Activated CD4-positive, CD25-positive, alpha-beta regulatory T cell treated with anti-CD3 and anti-CD28 coated beads, Interleukin-2, amount 50 U/mL, for 72 hours (primary cell): Measurements from ENCODE around the gene FNDC10.
A peak's percentile ranks its signal among the peaks of the same experiment; 100 is the strongest.

ENCODE experiments used
- DNase-seq: peaks from one replicate; pipeline ENCODE4 v3.0.0; 2021

FNDC10 gene

GRCh38 chr1:1616045-1616790 lies 16.3 kb upstream of the FNDC10 start:
- DNase-seq: peak; percentile 55

DNA sequence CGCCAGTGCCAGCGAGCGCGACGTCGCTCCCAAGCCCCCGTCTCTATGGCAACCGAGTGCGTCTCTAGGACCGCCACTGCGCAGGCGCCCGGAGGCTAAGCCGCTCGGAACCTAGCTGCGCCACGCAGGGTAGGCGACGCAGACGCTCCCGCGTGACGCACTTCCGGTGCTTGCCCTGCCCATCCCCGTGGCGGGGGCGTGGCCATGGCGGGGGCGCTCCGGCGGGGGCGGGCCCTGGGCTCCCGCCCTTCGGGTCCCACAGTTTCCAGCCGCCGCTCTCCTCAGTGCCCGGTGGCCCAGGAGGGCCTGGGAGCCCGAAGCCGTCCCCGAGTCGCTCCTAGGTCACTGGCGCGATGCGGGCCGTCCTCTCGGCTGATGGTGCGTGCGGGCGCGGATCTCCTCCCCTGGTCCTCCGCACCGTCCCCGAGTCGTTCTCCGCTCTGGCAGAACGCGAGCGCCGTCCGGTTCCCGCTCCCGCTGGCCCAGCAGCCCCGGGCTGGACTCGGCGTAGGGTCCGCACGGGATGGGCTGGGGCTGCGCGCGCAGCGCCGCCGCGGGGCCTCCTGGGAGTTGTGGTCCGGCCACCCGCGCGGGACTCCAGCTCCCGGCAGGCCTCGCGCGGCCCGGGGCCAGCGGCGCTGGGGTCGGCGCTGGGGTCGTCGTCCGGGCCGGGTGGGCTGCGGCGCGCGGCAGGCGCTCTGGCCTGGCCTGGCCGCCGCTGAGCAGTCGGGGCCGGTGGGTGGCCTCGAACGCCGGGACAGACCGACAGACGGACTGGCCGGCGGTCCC lies 15.5 kb upstream of the FNDC10 start, which contains the start of gene MIB2:
MIB2 (plus strand) TSS at position 245 of the 789 bp plus-strand sequence. CDS start 7,953 bp downstream, outside the sequence.
- DNase-seq: peak; percentile 98

DNA sequence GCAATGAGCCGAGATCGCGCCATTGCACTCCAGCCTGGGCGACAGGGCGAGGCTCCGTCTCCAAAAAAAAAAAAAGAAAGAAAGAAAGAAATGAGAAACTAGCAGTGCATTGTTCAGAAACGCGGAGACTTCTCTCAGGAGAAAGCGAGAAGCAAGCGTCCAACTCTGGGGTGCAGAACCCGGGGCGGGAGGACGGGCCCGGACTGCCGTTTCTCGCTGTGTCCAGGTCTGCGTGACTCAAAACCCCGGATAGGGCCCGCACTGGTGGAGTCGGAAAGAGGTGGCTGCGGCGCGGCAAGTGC lies 15.0 kb upstream of the FNDC10 start:
- no peak for DNase-seq

GRCh38 chr1:1614204-1614953 lies 14.4 kb upstream of the FNDC10 start:
- peak; percentile 43 for DNase-seq

GRCh38 chr1:1613509-1614082 lies 13.7 kb upstream of the FNDC10 start:
- no peak for DNase-seq

DNA sequence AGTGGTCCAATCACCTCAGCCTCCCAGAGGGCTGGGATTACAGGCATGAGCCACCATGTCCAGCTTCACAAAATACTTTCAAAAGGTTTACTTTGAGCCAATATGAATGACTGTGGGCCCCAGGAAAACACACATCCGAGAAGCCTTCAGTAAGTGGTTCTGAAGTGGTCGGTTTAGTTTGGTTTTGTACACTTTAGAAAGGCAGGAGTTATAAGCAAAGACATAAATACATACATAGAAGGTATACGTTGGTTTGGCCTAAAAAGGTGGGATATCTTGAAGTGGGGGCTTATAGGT lies 12.1 kb upstream of the FNDC10 start:
- no peak for DNase-seq

GRCh38 chr1:1610796-1611195 lies 10.9 kb upstream of the FNDC10 start:
- DNase-seq: no peak

DNA sequence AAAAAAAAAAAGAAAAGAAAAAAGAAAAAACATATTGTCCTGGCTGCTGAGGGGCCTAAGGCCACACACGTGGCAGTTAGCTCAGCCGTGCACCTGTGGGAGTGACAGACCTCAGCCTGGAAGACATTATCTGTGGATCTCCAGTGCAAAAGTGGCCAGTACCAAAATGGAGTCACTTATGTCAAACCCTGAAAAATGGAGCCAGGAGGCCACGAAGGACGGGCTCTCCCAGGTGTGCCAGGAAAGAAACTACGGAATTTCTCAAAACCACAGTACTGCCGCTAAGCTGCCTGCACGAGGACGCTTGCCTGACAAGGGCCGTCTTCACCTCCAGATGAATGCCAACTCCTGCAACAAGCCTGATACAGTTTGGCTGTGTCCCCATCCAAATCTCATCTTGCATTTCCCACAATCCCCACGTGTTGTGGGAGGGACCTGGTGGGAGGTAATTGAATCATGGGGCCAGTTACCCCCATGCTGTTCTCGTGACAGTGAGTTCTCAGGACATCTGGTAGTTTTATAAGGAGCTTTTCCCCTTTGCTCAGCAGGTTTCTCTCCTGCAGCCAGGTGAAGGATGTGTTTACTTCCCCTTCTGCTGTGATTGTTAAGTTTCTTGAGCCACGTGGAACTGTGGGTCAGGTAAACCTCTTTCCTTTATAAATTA lies 10.0 kb upstream of the FNDC10 start:
- no peak for DNase-seq

- no peak for DNase-seq
Observed at GRCh38 chr1:1606232-1606631, 6.3 kb upstream of the FNDC10 start.

- no peak for DNase-seq
Observed at GRCh38 chr1:1605724-1606123, 5.8 kb upstream of the FNDC10 start.

DNA sequence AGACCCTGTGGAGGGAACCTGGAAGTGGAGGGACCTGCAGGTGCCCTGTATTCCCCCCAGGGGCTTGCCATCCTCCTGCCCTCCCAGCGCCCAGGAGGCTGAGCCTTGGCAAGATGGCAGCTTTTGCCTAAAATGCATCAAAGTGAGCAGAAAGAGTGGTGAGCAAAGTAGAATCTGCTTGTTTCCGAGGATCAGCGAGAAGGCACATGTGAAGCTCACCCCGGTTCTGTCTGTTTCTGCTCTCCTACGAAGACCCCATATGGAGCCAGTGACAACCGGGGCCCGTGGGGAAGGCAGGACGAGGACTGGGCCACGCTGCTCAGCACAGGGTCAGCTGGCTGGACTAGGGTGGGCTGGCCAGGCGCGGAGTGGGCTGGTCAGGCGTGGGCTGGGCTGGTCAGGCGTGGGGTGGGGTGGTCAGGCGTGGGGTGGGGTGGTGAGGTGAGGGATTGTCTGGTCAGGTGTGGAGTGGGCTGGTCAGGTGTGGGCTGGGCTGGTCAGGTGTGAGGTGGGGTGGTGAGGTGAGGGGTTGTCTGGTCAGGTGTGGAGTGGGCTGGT lies 5.2 kb upstream of the FNDC10 start:
- DNase-seq: no peak

DNA sequence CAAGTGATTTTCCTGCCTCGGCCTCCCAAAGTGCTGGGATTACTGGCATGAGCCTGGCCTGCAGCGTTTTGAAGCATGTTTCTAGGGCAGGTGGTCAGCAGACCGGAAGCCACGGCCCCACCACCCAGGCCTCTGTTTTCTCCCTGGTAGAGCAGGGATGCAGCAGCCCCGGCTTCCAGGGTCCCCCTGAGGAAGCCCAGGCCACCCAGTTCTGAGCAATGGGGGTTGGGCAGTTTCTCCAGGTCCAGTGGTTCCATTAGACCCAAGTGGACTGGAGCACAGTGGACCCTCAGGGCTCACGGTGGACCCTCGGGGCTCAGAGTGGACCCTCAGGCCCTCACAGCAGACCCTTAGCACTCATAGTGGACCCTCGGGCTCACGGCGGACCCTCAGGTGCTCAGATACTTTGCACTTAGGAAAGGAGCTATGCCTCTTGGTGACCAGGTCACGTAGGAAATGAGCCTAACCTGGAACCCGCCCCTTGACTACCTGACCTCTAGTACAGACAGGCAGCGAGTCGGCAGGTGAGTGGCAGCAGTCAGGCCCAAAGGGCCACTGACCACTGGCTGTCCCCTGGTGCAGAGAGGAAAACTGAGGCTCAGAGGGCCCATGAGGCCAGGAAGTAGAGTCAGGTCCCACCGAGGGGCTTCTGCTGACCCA lies 4.6 kb upstream of the FNDC10 start:
- DNase-seq: no peak

DNA sequence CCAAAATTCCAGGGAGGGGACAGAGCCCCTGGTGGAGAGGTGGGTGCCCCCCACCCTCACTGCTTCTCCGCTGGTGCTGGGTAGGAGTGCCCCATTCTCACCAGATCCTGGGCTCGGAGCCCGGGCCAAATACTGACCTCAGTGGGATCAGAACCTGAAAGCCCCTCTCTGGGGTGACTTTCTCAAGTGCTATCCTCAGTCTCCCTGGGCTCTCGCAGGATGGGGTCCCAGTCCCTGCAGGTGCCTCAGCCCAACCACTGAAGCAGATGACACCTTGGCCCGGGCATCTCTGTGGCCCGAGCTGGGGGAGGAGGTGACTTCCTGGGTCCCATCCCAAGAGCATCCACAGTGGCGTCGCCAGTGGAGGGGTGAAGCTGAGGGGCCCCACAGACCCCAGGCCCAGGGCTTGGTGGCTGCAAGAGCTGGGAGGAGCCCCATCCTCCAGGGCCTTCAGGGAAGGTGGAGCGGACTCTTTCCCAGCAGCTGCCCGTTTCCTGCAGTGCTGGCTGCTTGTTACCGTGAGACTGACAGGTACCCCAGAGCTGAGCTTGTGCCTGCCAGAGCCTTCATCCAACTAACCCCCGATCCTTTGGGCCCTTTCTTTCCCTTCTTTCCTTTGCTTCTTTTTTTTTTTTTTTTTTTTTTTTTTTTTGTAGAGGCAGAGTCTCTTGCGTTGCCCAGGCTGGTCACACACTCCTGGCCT lies 3.9 kb upstream of the FNDC10 start:
- DNase-seq: no peak

GRCh38 chr1:1602968-1603506 lies 3.1 kb upstream of the FNDC10 start:
- DNase-seq: no peak

DNA sequence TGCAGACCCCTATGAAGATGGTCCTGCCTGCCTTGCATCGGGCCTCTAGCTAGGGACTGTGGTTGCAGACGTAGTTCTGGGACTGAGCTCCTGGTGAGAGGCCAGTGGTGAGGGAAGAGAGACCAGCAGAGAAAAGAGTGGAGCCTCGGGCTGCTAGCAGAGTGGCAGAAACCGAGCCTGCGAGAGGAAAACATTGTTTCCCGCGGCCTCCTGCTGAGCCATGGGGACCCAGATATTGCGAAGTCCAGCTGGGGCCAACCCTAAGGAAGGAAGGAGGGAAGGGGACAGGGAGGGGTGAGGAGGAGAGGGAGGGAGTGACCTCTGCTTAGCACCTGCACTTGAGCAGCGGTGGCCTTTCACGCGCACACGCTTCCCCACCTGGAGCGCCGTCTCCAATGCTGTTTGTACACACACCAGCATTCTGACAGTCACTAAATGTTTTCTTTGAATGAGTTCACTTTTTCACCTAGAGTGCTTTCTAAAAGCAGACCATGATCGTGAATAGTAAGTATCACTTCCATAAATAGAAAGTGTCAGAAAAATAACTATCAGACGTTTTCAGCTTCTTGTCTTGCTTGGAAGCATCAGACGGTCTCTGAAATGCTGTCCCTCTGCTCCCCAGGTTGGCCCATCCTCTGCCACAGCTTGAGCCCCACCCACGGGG lies 2.5 kb upstream of the FNDC10 start:
- no peak for DNase-seq

DNA sequence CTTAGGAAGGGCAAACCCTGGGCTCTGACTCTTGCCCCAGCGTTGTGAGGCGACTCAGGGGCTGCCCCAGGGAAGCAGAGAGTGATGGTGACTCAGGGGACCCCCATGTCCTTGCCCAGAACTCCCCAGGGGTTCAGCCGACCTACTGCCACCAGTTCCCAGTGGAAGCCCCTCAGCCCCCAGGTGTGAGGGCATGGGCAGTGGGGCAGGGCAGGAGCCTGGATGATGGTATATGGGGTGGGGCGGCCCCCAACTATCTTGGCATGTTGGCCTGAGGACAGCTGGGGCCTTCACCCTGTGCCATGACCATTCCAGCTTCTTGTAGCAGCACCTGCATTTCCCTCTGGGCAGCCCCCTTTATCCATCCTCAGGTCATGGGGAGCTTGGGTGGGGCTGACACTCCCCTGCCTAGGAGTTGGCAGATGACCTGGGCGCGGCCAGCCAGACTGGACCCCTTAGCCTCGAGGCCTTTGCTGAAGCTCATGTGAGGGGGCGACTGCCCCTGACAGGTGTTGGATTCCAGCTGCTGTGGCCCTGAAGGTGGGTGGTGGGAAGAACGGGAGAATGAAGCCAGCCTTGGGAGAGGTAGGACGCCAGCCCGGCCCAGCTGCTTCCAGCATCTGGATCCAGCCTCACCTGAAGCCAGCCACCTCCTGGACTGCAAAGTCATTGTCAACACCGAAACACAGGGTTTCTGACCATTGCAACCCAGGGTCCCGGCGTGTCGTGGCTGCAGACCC lies 1.8 kb upstream of the FNDC10 start:
- peak; percentile 30 for DNase-seq

DNA sequence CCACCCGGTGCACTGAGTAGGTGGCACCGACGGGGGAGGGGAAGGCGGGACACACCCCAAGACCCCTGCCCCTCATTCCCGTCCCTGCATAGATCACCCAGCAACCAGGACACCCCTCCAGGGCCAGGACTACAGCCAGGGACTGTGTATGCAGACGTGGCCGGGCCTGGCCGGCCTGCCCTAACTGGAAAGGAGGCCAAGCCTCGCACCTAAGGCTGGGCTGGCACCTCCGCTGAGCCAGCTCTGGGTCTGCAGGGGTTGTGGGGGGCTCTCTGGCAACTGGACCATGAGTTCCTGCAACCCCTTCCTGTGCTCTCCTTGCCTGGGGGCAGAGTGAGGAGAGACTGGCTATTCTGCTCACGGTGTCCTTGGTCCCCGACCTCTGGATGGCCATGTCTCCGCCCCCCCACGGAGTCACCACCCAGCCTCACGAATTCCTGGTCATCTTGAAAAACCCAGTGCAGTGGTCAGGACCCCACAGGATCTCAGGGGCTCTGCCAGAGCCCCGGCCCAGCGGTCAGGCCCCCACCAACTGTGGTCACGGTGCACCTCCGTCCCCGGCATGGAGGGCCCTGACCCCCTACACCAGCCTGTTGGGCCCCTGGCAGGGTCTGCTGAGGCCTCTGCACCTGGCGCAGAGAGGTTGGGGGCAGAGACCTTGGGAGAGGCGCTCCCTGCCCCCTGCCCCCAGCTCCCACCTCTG lies 1.1 kb upstream of the FNDC10 start:
- DNase-seq: no peak

DNA sequence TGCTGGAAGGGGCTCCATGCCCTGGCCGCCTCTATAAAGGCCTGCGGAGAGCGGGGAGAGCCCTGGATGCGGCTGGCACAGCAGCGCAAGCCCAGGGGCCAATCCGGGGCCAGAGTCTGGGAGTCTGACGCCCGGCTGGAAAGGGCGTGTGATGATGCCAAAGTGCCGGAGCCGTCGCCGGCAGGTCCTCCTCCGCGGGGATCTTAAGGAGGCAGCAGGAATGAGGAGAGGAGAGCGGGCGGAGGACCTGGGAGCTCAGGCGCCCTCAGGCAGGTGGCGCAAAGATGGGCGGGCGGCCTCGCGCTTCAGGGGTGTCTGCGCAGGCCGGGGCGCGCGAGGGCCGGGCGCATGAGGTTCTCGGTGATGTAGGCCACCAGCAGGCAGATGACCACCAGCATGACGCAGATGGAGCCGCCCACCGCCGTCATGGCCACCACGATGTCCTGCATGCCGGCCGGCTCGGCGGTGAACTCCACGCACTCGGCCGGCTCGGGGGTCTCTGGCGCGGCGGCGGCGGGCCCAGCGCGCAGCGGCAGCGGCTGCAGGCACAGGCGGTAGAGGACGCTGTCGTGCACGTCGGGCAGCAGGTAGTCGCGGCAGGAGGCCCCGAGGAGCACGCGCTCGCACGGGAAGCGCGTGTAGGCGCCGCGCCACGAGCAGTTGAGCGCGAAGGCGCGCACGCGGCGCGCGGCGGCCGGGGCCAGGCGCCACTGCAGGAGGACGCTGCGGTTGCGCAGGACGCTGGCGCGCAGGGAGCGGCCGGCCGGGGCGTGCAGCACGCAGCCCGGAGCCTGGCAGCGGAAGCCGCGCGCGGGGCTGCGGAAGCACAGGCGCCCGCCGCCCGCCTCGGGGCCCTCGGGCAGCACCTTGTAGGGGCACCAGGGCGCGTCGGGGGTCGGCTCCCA lies 653 bp downstream of the FNDC10 start:
- DNase-seq: peak; percentile 61
